HG02973 (cell line): ENCODE measurements around the gene CAMTA1.

Experiments used
- ATAC-seq: cut with Tn5 transposase; IDR thresholded peaks from one replicate; pipeline ENCODE4 v1.9.1; 2021; ENCODE audit warnings: moderate library complexity; ENCODE audit not compliant: unreplicated experiment

Gene CAMTA1

DNA sequence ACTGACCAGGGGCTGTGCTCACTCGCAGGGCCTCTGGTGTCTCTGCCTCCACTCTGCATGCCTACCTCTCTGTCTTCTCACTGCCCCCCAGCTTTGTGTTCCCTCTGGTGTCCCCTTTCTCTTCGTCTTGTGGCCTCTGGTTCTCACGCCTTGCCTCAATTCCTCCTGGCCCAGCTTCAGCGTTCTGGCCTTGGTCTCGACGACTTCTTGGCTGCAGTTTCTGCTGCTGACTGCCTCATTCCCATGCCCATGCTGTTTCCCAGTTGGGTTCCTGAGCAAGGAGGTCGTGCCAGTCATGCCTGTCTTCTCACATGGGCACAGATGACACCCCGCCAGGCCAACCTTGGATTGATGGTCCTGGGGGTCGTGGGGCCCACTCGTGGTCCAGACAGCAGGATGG is 562.8 kb downstream of the CAMTA1 start:
- ATAC-seq, result no peak

- ATAC-seq, result no peak
These were observed 563.3 kb downstream of the CAMTA1 start for GRCh38 chr1:7348580-7348979.

GRCh38 chr1:7350804-7351203 is 565.5 kb downstream of the CAMTA1 start:
- ATAC-seq, result no peak

GRCh38 chr1:7351649-7352048 is 566.4 kb downstream of the CAMTA1 start:
- no peak for ATAC-seq

DNA sequence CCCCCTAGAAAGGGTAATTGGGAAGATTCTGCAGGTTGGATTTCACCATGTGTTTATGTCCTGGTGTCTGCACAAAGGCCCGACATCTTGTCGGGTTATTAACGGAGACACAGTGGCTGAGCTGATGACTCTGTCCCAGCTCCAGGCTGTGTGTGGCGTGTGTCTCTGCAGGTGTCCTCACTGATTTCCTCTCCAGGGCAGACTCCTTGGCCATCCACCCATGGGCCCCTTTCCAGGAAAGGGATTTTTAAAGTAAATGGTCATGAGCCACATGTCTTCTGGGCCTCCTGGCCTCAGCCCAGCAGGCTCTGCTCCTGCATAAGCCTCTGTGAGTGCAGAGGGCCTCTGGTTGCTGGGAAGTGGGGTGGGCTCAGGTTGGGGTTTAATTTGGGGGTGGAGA is 567.1 kb downstream of the CAMTA1 start:
- no peak for ATAC-seq

GRCh38 chr1:7352974-7353373 is 567.7 kb downstream of the CAMTA1 start:
- no peak for ATAC-seq

DNA sequence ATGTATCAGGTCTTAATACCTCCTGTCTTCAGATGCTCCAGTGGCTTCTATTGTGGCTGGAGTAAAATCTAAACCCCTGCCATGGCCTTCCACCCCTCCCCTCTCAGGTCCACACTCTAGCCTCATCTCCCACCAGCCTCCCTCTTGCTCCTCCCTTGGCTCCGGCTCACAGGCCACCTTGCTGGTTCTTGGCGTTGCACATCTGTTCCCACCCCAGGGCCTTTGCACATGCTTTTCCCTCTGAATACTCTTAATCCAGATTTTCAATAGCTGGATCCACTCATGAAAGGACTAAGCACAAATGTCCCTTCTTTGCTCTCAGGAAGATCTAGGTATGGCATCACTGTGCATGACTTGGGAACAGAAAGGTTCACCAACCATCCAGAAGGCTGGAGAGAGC is 570.4 kb downstream of the CAMTA1 start:
- no peak for ATAC-seq

- ATAC-seq, result no peak
These were observed 570.8 kb downstream of the CAMTA1 start for GRCh38 chr1:7356079-7356478.

DNA sequence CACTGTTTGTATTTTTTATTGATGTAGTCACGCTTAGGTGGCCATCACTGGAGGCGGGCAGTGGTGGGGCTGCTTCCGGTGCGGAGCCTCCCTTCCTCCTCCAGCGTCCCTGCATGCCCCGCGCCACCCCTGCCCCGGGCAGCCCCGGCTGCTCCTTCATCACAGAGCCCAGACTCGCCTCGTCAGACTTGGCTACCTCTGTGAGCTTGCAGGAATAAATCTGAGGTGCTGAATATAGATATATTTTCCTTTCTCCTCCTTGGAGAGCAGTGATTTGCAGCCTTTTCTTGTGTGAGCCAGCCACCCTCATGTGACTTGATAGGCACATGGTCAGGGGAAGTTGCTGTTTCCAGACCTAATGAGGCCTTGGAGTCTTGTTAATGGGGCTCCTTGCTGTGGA is 573.2 kb downstream of the CAMTA1 start:
- ATAC-seq, result no peak

- no peak for ATAC-seq
These were observed 575.3 kb downstream of the CAMTA1 start for GRCh38 chr1:7360526-7360925.

DNA sequence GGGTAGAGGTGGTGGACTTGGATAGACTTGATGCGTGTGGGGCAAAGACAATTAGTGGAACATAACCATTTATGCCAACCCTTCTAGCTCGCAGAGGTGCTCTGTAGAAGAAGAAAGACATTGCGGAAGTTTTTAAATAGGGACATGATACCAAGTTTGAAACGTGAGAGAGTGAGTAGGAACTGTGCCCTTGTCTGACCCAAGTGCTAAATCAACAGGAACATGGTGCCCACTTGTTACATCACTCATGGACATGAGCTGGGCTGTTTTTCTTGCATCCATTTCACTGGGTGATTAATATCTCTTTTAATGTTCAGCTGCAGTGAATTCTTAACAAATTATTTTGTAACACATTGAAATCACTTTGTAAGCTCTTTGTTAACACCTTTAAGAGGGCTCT is 577.7 kb downstream of the CAMTA1 start:
- ATAC-seq, result no peak

GRCh38 chr1:7363450-7363849 is 578.2 kb downstream of the CAMTA1 start:
- ATAC-seq, result no peak

- ATAC-seq, result no peak
These were observed 580.5 kb downstream of the CAMTA1 start for GRCh38 chr1:7365706-7366105.

DNA sequence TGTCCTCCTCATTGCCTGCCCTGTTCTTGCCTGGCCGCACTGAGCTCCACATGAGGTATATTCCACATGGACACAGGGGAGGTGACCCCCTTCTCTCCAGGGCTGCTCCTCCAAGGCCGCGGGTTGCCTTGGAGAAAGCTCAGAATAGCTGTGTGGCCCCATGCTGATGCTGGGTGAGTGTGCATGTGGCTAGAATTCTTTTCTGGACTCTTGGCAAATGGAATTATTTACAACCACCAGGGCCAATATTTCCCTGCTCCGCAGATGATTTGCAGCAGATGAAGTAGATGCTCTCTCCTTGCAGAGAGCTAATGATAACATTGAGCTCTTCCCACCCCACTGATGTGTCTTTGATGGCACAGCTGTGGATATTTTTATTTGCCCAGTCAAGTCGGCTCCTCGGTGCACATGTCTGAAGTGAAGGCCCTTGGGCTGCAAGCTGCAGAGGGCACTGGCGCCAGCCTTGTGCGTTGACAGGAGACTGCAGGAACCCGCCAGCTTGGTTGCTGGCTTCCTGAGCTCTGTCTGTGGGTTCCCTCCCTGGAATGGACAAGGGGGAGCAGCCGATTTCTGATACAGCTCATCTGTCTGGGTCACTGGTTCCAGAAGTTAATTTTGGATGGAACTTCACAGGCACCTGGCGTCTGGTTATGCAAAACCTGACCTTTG is 581.2 kb downstream of the CAMTA1 start:
- ATAC-seq, result no peak

DNA sequence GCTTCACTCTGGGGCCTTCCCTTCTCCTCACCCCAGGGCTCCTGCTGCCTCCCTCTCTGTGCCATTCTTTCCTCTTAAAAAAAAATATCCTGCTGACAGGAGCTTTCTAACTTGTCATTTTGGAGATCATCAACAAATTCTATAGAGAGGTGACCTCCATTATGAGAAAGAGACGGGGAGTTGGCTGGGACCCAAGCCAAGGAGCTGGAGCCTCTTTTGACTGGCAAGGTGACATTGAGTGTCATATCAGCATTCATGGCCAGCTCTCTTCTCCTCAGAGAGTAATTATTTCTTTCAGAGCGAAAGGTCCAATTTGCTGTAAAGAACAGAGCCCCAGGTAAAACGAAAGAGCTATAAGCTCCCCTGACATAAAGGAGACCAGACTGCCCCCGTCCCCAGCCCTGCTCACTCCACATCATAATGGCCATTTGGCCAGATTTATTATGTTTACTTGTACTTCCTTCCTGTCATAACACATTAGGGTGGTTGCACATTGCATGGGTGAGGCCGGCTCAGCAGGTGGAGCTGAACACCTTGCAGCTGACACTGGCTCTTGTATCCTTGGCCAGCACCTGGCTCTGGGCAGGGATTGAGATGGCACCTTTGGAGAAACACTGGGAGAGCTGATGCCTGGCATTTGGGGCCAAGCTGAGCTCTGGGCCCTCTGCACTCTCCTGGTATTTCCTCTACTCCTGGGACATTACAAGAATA is 581.9 kb downstream of the CAMTA1 start:
- ATAC-seq, result no peak

- ATAC-seq, result no peak
These were observed 584.6 kb downstream of the CAMTA1 start for GRCh38 chr1:7369866-7370265.

DNA sequence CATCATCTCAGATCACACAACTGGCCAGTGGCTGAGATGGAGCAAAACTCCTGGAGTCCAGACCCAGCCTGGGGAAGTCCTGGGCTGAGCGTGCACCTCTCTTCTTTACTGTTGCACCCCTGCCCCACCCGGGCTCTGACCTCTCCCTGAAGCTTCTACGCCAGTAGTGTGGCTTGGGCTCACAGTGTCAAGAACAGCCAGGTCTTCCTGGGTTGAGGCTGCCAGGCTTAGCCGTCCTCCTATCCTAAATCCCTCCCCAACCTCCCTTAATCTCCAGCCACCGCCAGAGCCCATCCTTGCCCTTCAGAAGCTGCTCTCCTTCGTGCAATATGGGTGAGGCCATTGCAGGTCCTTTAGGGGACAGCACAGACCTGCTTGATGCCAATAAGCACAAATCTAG is 586.7 kb downstream of the CAMTA1 start:
- no peak for ATAC-seq

- ATAC-seq, result no peak
These were observed 587.3 kb downstream of the CAMTA1 start for GRCh38 chr1:7372477-7373120.

GRCh38 chr1:7373251-7373650 is 588.0 kb downstream of the CAMTA1 start:
- ATAC-seq, result no peak

DNA sequence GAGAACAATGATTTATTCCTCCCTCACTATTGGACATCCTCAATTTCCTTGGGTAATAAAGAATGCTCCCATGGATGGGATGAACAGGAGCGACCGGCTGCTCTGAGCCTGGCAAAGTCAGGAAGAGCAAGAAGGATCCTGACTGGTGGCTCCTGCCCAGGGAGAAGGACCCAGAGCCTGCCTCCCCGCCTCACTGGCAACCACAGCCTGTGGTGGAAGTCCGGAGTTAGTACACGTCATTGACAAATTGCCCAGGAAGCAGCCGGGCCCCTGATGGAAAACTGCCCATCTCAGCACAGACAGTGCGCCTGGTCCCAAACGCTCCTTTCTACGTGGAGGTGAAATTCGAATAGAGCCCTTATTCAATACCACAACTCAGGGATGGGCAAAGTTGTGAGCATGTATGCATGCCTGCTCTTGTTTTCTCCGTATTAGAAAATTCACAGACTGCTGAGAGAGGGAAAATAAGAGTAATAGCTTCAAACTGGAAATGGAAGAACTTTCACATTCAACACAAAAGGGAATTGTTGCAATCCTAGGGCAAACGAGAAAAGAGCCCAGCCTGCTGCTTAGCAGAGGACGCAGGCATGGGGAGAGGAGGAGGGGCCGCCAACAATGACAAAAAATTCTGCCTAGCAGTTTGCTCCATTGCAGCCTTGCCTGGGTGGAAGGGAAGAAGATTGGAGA is 588.8 kb downstream of the CAMTA1 start:
- no peak for ATAC-seq

GRCh38 chr1:7374563-7375160 is 589.4 kb downstream of the CAMTA1 start:
- ATAC-seq, result no peak
